ENCODE results near the gene THTPA.
A peak's percentile ranks its signal among the peaks of the same experiment; 100 is the strongest.

The THTPA gene

GRCh38 chr14:23555882-23556699 is at the start of gene THTPA:
THTPA (plus strand) TSS chr14:23556271; CDS start chr14:23556758, 487 bp downstream.
- peak; percentile 89 for DNase-seq

GRCh38 chr14:23512156-23512555 is 43.9 kb upstream of the THTPA start:
- DNase-seq, result no peak

- no peak for DNase-seq
Observed at GRCh38 chr14:23513005-23513817, 42.9 kb upstream of the THTPA start.

- DNase-seq, result no peak
Observed at GRCh38 chr14:23513818-23514643, 42.0 kb upstream of the THTPA start.

GRCh38 chr14:23514644-23514957 is 41.5 kb upstream of the THTPA start:
- no peak for DNase-seq

GRCh38 chr14:23517650-23518326 is 38.3 kb upstream of the THTPA start:
- DNase-seq, result no peak

- no peak for DNase-seq
Observed at GRCh38 chr14:23518709-23519108, 37.4 kb upstream of the THTPA start.

GRCh38 chr14:23520899-23521533 is 35.1 kb upstream of the THTPA start:
- DNase-seq, result no peak

GRCh38 chr14:23521785-23522640 is 34.1 kb upstream of the THTPA start:
- DNase-seq, result no peak

- no peak for DNase-seq
Observed at GRCh38 chr14:23522643-23523198, 33.4 kb upstream of the THTPA start.

GRCh38 chr14:23523229-23524016 is 32.6 kb upstream of the THTPA start:
- DNase-seq, result no peak

GRCh38 chr14:23524954-23525353 is 31.1 kb upstream of the THTPA start:
- DNase-seq, result no peak

GRCh38 chr14:23525611-23526010 is 30.5 kb upstream of the THTPA start:
- DNase-seq, result no peak

GRCh38 chr14:23528555-23528954 is 27.5 kb upstream of the THTPA start:
- no peak for DNase-seq

- no peak for DNase-seq
Observed at GRCh38 chr14:23529016-23529415, 27.1 kb upstream of the THTPA start.

GRCh38 chr14:23530375-23531055 is 25.6 kb upstream of the THTPA start:
- DNase-seq, result no peak

- no peak for DNase-seq
Observed at GRCh38 chr14:23531391-23531790, 24.7 kb upstream of the THTPA start.

- no peak for DNase-seq
Observed at GRCh38 chr14:23532658-23533057, 23.4 kb upstream of the THTPA start.

GRCh38 chr14:23533652-23534435 is 22.2 kb upstream of the THTPA start:
- no peak for DNase-seq
